WTC11 (cell line): ENCODE results near the gene OCA2.

Source experiments
- CTCF ChIP-seq: fragments of 200-600 bp; IDR thresholded peaks from 2 replicates; pipeline ENCODE4 v1.8.0; 2022; ENCODE audit warnings: antibody characterized with exemption
- E2F4 ChIP-seq: sonication (generic); formaldehyde crosslinking; IDR thresholded peaks from 2 replicates; pipeline ENCODE4 v1.8.1; 2022; ENCODE audit warnings: low read depth, mild to moderate bottlenecking, moderate library complexity, missing genetic modification reagents, borderline replicate concordance
- ELF4 ChIP-seq: sonication (generic); formaldehyde crosslinking; IDR thresholded peaks from 2 replicates; pipeline ENCODE4 v1.8.1; 2022; ENCODE audit warnings: low read depth, mild to moderate bottlenecking, moderate library complexity, missing genetic modification reagents
- ERG ChIP-seq: fragments of 250-450 bp; sonication (Bioruptor Pico); IDR thresholded peaks from 2 replicates; pipeline ENCODE4 v1.8.0; 2021; ENCODE audit warnings: mild to moderate bottlenecking
- ETV6 ChIP-seq: sonication (generic); formaldehyde crosslinking; IDR thresholded peaks from 2 replicates; pipeline ENCODE4 v1.8.1; 2022; ENCODE audit warnings: mild to moderate bottlenecking, missing genetic modification reagents
- HMGXB4 ChIP-seq: sonication (generic); formaldehyde crosslinking; IDR thresholded peaks from 2 replicates; pipeline ENCODE4 v1.8.1; 2023; ENCODE audit warnings: mild to moderate bottlenecking, moderate library complexity, missing genetic modification reagents
- MAX ChIP-seq: sonication (generic); formaldehyde crosslinking; IDR thresholded peaks from 2 replicates; pipeline ENCODE4 v1.8.0; 2022; ENCODE audit warnings: mild to moderate bottlenecking, missing genetic modification reagents
- OVOL2 ChIP-seq: fragments of 250-450 bp; sonication (Bioruptor Pico); IDR thresholded peaks from 2 replicates; pipeline ENCODE4 v1.9.0; 2021; ENCODE audit warnings: mild to moderate bottlenecking, borderline replicate concordance
- STAT6 ChIP-seq: sonication (generic); formaldehyde crosslinking; conservative IDR thresholded peaks from 2 replicates; pipeline ENCODE4 v1.8.1; 2023; ENCODE audit warnings: mild to moderate bottlenecking, low read depth, missing genetic modification reagents, moderate library complexity
- ZNF263 ChIP-seq: sonication (generic); formaldehyde crosslinking; IDR thresholded peaks from 2 replicates; pipeline ENCODE4 v1.8.1; 2022; ENCODE audit warnings: low read depth, mild to moderate bottlenecking, moderate library complexity, missing genetic modification reagents

- TF ChIP-seq OVOL2 (no peak), CTCF (no peak), ETV6 (CRISPR knock-in tag) (no peak), HMGXB4 (CRISPR knock-in tag) (no peak), MAX (CRISPR knock-in tag) (peak; percentile 74), ELF4 (CRISPR knock-in tag) (no peak), E2F4 (CRISPR knock-in tag) (no peak), STAT6 (CRISPR knock-in tag) (no peak), ZNF263 (CRISPR knock-in tag) (peak; percentile 39; the same call in 1 of the 2 replicates), ERG (CRISPR knock-in tag) (no peak)
These were observed at the start of gene OCA2 for GRCh38 chr15:28098766-28099554.
